ENCODE results near the gene FOXF1. TPM values are rescaled to one million over a fixed set of nuclear protein-coding genes. Genes with fewer than 3 reads are reported as not detected.

The FOXF1 gene
- total and polyA plus RNA-seq, 2 donors (not counting 1 experiment from before 2014, with no cell fraction given), result 14.0 to 31.5 TPM

GRCh38 chr16:86517652-86518258, 7.4 kb downstream of the FOXF1 start:
- Histone ChIP-seq H2AFZ (ENCODE audit: low read length) (no peak overlapping the region), H3K9ac (ENCODE audit: insufficient read depth, low read length) (no peak overlapping the region), H3K79me2 (ENCODE audit: control insufficient read depth, insufficient read depth, low read length) (peaks cover 61% of the 10 kb centered on the region), H3K4me1 (ENCODE audit: control insufficient read depth, extremely low read depth, insufficient read depth, low read length) (peaks cover 23% of the 10 kb centered on the region), H3K27me3 (ENCODE audit: control insufficient read depth, insufficient read depth, low read length) (no peaks in the 10 kb centered on the region), H3K9me3 (ENCODE audit: control insufficient read depth, insufficient read depth, low read depth, low read length) (no peaks in the 10 kb centered on the region), H3K4me2 (ENCODE audit: extremely low read depth, insufficient read depth, low read length) (peak overlapping the region; percentile 49), H3K27ac (ENCODE audit: insufficient read depth, low read length) (peak overlapping the region; percentile 97), H3K4me3 (replicated peaks in 1 of 4; ENCODE audit: control extremely low read depth in 1 of 4, insufficient read depth in 1 of 4, low read depth in 3 of 4, low read length in 4 of 4) (peak overlapping the region in 1 of 4 experiments; percentile 99), H3K36me3 (ENCODE audit: control insufficient read depth, insufficient read depth, low read length) (peaks cover 30% of the 10 kb centered on the region), H4K20me1 (ENCODE audit: control insufficient read depth, extremely low read depth, insufficient read depth, low read length) (peaks cover 3% of the 10 kb centered on the region)
- peak; percentile 69 to 89 for DNase-seq (ENCODE audit: low read depth in 2 of 2)
- no peak for TF ChIP-seq EZH2 (IDR thresholded peaks at IDR 0.05; ENCODE audit: low read length, missing control alignments)
- TF ChIP-seq CTCF (conservative IDR thresholded peaks at IDR 0.05 in 1 of 2, IDR thresholded peaks at IDR 0.05 in 1 of 2; ENCODE audit: low read depth in 1 of 2, low read length in 2 of 2), result peak; percentile 69 to 86

- no peaks in the 10 kb centered on the region for H4K20me1 ChIP-seq (ENCODE audit: control insufficient read depth, extremely low read depth, insufficient read depth, low read length)
- peak overlapping the region; percentile 8 for H3K9ac ChIP-seq (ENCODE audit: insufficient read depth, low read length)
- H3K9me3 ChIP-seq (ENCODE audit: control insufficient read depth, insufficient read depth, low read depth, low read length), result no peaks in the 10 kb centered on the region
- H3K36me3 ChIP-seq (ENCODE audit: control insufficient read depth, insufficient read depth, low read length), result peaks cover 25% of the 10 kb centered on the region
- H3K4me1 ChIP-seq (ENCODE audit: control insufficient read depth, extremely low read depth, insufficient read depth, low read length), result peaks cover 23% of the 10 kb centered on the region
- no peak overlapping the region for H3K4me2 ChIP-seq (ENCODE audit: extremely low read depth, insufficient read depth, low read length)
- no peak overlapping the region for H2AFZ ChIP-seq (ENCODE audit: low read length)
- no peak overlapping the region for H3K27ac ChIP-seq (ENCODE audit: insufficient read depth, low read length)
- no peak for TF ChIP-seq CTCF (conservative IDR thresholded peaks at IDR 0.05 in 1 of 2, IDR thresholded peaks at IDR 0.05 in 1 of 2; ENCODE audit: low read depth in 1 of 2, low read length in 2 of 2)
- DNase-seq (ENCODE audit: low read depth in 2 of 2), result no peak
- H3K27me3 ChIP-seq (ENCODE audit: control insufficient read depth, insufficient read depth, low read length), result no peaks in the 10 kb centered on the region
- H3K4me3 ChIP-seq (replicated peaks in 1 of 4; ENCODE audit: control extremely low read depth in 1 of 4, insufficient read depth in 1 of 4, low read depth in 3 of 4, low read length in 4 of 4), result no peak overlapping the region
- H3K79me2 ChIP-seq (ENCODE audit: control insufficient read depth, insufficient read depth, low read length), result peaks cover 48% of the 10 kb centered on the region
Observed at GRCh38 chr16:86519007-86519648, 8.8 kb downstream of the FOXF1 start.

DNA sequence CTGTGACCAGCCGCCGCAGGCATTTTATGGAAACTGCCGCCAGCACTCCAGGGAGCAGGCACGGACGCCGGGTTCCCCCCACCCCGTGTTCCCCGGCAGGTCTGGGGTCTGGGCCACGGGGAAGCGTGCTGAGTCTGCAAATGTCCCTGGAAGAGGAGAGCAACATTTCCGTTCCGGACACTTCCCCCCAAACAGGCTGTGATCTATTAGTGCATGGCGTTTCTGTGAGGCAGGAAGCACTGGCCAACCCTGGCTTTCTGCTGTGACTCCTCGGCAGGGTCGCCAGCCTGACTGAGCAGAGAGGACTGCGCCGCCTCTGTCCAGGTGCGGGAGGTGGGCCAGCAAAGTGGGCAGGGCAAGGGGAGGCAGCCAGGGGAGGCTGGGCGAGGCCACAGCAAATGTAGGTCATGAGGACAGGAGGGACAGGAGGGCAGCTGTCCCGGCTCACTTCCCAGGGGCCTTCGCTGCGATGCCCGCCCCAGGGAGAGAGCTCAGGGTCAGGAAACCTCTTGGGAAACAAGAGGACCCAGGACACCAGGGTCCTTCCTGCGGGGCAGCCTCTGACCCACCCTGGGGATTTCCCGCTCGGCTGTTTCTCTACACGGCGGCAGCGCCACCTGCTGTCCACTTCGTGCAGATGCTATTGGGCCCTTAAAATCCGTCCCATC, 9.5 kb downstream of the FOXF1 start:
- H3K27me3 ChIP-seq (ENCODE audit: control insufficient read depth, insufficient read depth, low read length), result no peaks in the 10 kb centered on the region
- peak overlapping the region; percentile 62 for H3K4me2 ChIP-seq (ENCODE audit: extremely low read depth, insufficient read depth, low read length)

More for the DNA sequence above, 9.5 kb downstream of the FOXF1 start:
- TF ChIP-seq EZH2 (IDR thresholded peaks at IDR 0.05; ENCODE audit: low read length, missing control alignments) (no peak), CTCF (conservative IDR thresholded peaks at IDR 0.05 in 1 of 2, IDR thresholded peaks at IDR 0.05 in 1 of 2; ENCODE audit: low read depth in 1 of 2, low read length in 2 of 2) (peak; percentile 89 to 93)
- peaks cover 23% of the 10 kb centered on the region for H3K4me1 ChIP-seq (ENCODE audit: control insufficient read depth, extremely low read depth, insufficient read depth, low read length)
- H3K27ac ChIP-seq (ENCODE audit: insufficient read depth, low read length), result peak overlapping the region; percentile 28
- H4K20me1 ChIP-seq (ENCODE audit: control insufficient read depth, extremely low read depth, insufficient read depth, low read length), result no peaks in the 10 kb centered on the region
- H3K9me3 ChIP-seq (ENCODE audit: control insufficient read depth, insufficient read depth, low read depth, low read length), result no peaks in the 10 kb centered on the region
- no peak overlapping the region for H2AFZ ChIP-seq (ENCODE audit: low read length)
- DNase-seq (ENCODE audit: low read depth in 2 of 2), result peak; percentile 40 to 75
- peaks cover 25% of the 10 kb centered on the region for H3K36me3 ChIP-seq (ENCODE audit: control insufficient read depth, insufficient read depth, low read length)
- H3K9ac ChIP-seq (ENCODE audit: insufficient read depth, low read length), result peak overlapping the region; percentile 26
- peaks cover 41% of the 10 kb centered on the region for H3K79me2 ChIP-seq (ENCODE audit: control insufficient read depth, insufficient read depth, low read length)
- peak overlapping the region; percentile 15 to 53 (median 40) for H3K4me3 ChIP-seq (replicated peaks in 1 of 4; ENCODE audit: control extremely low read depth in 1 of 4, insufficient read depth in 1 of 4, low read depth in 3 of 4, low read length in 4 of 4)
